ENCODE results near the gene MCEMP1. TPM values are rescaled to one million over a fixed set of nuclear protein-coding genes. Genes with fewer than 3 reads are reported as not detected.

The MCEMP1 gene
- total and polyA plus RNA-seq, 2 of the 4 experiments (the other 2 are of a cell fraction) = 0.15 TPM; not detected in 1

GRCh38 chr19:7638802-7639465, 38.0 kb upstream of the MCEMP1 start (continued):
- TF ChIP-seq CTCF (conservative IDR thresholded peaks at IDR 0.05; ENCODE audit: low read depth, low read length) (no peak), RAD21 (IDR thresholded peaks at IDR 0.05; ENCODE audit: low read length) (no peak), RFX5 (IDR thresholded peaks at IDR 0.05; ENCODE audit: low read depth, low read length) (no peak), CEBPB (IDR thresholded peaks at IDR 0.05; ENCODE audit: low read depth, low read length) (no peak), POLR2A (IDR thresholded peaks at IDR 0.05; ENCODE audit: low read depth, low read length) (no peak)

Data from IMR-90 (cell line).